Progenitor cell of endocrine pancreas (in vitro differentiated cells): ENCODE data around the gene FHAD1. TPM values are rescaled to one million over a fixed set of nuclear protein-coding genes. Genes with fewer than 3 reads are reported as not detected.

Experiments used
- DNase-seq: peaks from one replicate; pipeline ENCODE4 v3.0.0; 2021; ENCODE audit warnings: low spot score; ENCODE audit not compliant: unreplicated experiment
- H3K27ac Mint-ChIP-seq: 2 replicates; pipeline ENCODE4 v1.8.0; 2021; ENCODE audit warnings: mild to moderate bottlenecking, moderate library complexity, mixed read lengths
- H3K27me3 Mint-ChIP-seq: 2 replicates; pipeline ENCODE4 v1.8.0; 2021; ENCODE audit warnings: mixed read lengths
- H3K36me3 Mint-ChIP-seq: 2 replicates; pipeline ENCODE4 v1.8.0; 2022; ENCODE audit warnings: mixed read lengths; ENCODE audit not compliant: insufficient read depth
- H3K4me1 Mint-ChIP-seq: 2 replicates; pipeline ENCODE4 v1.8.0; 2021; ENCODE audit warnings: low read depth, mixed read lengths
- H3K4me3 Mint-ChIP-seq: 2 replicates; pipeline ENCODE4 v1.8.0; 2021; ENCODE audit warnings: low read depth, mild to moderate bottlenecking, moderate library complexity, mixed read lengths
- H3K9me3 Mint-ChIP-seq: 2 replicates; pipeline ENCODE4 v1.8.0; 2021; ENCODE audit warnings: low read depth, mixed read lengths
- CTCF ChIP-seq: fragments of 200-600 bp; sonication (generic); IDR thresholded peaks from one replicate; pipeline ENCODE4 v1.5.0; 2021; ENCODE audit warnings: antibody characterized with exemption, mild to moderate bottlenecking; ENCODE audit not compliant: unreplicated experiment
- long read RNA-seq: library from polyadenylated mRNA; unstranded; transcript quantifications from one replicate; pipeline ENCODE4 v2.0.0, GENCODE V29; 2020
- total RNA-seq: library from RNA; stranded (reverse); gene quantifications from 2 replicates; pipeline ENCODE4 v1.2.1, GENCODE V29; 2021

The FHAD1 gene
- total RNA-seq: 5.0 and 5.3 TPM in 2 replicates
- long read RNA-seq, partial matches to known transcripts: 3 of 10 reads
- long read RNA-seq, other reads (novel, unspliced or antisense): 7 of 10 reads

DNA sequence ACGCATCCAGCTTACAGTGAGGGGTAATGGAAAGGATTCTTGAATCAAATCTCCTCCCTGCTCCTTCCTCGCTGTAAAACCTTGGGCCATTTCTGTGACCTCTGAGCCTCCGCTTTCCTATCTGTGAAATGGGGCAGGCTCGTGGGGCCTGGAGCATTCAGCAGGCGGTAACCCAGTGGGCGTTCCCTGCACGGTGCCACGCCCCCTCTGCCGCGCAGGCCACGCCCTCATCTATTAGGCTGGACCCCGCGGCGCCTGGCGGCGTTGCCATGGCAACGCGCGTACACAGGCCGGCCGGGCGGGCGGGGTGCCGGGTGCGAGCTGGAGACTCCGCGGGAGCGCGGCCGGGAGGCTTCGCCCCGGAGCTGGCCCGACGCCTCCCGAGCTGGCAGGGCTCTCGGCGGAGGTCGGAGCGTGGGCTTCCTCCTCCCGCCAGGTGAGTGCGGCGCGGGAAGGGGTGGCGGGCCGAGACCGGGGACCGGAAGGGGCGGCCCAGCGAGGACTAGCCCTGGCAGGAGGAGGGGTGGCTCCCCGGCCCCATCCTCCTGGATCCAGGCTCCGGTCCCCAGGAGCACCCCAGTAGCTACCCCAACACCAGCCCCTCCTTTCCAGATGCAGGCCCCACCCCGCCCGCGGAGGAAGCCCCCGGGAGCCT, at the start of gene FHAD1:
TSS of gene FHAD1 (plus strand) at position 264 of the 655 bp plus-strand sequence. CDS start 4,562 bp downstream, outside the sequence.
- H3K27ac Mint-ChIP-seq: peak within 1 kb of the TSS; percentile 9
- peak; percentile 70 for DNase-seq
- peak within 1 kb of the TSS; percentile 80 for H3K4me3 Mint-ChIP-seq
- peaks cover 31% of the 10 kb centered on the region for H3K27me3 Mint-ChIP-seq
- TF ChIP-seq CTCF: no peak
- no peaks in the 10 kb centered on the region for H3K9me3 Mint-ChIP-seq
- H3K4me1 Mint-ChIP-seq: peaks cover 8% of the 10 kb centered on the region
- H3K36me3 Mint-ChIP-seq: no peaks in the 10 kb centered on the region

DNA sequence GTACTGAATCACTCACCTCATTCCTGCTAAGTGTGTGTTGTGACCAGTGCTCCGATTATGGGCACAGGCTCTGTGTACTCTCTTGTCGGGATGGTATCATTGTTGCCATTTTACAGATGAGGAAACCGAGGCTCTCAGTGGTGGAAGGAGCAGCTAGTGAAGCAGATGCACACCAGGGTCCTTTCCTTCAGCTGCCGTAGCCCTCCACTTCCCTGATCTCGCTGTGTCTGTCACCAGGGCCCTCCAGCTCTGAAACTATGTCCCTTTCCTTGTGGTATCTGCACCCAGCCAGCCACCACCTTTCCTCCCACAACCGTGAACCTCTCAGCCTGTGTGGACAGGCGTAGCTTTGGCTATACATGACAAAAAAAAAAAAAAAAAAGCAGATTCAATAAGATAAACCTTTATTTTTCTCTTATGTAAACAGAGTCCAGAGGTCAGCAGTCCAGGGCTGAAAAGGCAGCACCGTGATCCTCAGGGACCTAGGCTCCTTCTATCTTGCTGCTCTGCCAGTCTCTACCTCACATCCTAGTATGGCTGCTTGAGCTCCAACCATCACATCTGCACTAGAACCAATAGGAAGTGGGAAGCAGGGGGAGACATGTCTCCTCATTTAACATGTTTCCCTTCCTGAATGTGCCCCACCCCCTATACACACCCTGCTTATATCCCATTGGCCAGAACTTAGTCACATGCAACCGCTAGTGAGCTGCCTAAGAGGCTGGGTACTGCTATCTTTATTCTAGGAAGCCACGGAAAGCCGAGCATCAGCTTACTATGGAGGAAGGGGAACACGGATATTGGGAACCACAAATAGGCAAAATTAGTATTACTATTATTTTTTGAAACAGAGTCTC, 49.2 kb upstream of the FHAD1 start:
- Mint-ChIP-seq H3K27ac (peak overlapping the region; percentile 76), H3K27me3 (no peaks in the 10 kb centered on the region), H3K4me1 (peaks cover 52% of the 10 kb centered on the region), H3K9me3 (no peaks in the 10 kb centered on the region), H3K4me3 (no peak overlapping the region), H3K36me3 (no peaks in the 10 kb centered on the region)
- TF ChIP-seq CTCF: no peak
- DNase-seq: no peak

GRCh38 chr1:15198684-15199083, 48.3 kb upstream of the FHAD1 start:
- H3K27ac Mint-ChIP-seq: no peak overlapping the region
- TF ChIP-seq CTCF: no peak
- DNase-seq: no peak
- no peaks in the 10 kb centered on the region for H3K9me3 Mint-ChIP-seq
- H3K4me3 Mint-ChIP-seq: no peak overlapping the region
- peaks cover 58% of the 10 kb centered on the region for H3K4me1 Mint-ChIP-seq
- H3K27me3 Mint-ChIP-seq: no peaks in the 10 kb centered on the region
- H3K36me3 Mint-ChIP-seq: no peaks in the 10 kb centered on the region

DNA sequence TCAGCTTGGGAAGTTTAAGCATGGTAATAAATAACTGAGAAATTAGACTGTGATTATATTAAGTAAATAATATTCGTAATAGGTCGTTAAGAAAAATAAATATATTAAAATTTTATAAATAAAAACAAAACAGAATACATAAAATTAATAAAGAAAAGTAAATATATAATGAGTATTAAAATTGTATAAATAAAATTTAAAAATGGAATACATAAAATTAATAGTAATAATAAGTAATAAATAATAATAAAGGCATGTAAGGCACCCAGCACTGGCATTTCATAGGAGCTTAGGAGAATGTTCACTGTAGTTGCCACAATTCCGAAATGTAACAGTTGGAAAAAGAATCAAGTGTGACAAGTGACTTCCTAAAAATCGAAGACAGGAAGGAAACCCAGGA, 45.8 kb upstream of the FHAD1 start:
- H3K4me1 Mint-ChIP-seq: peaks cover 59% of the 10 kb centered on the region

More for the DNA sequence above, 45.8 kb upstream of the FHAD1 start:
- Mint-ChIP-seq H3K27me3 (no peaks in the 10 kb centered on the region), H3K36me3 (no peaks in the 10 kb centered on the region), H3K4me3 (no peak overlapping the region), H3K27ac (peak overlapping the region; percentile 67), H3K9me3 (no peaks in the 10 kb centered on the region)
- DNase-seq: no peak
- no peak for TF ChIP-seq CTCF
